ENCODE data around the gene KSR1. TPM values are rescaled to one million over a fixed set of nuclear protein-coding genes. Genes with fewer than 3 reads are reported as not detected.

Gene KSR1
- total and polyA plus RNA-seq, 2 of the 8 experiments (the other 6 are each of a cell fraction or from before 2014, with no cell fraction given), result 14.1 to 34.7 TPM

DNA sequence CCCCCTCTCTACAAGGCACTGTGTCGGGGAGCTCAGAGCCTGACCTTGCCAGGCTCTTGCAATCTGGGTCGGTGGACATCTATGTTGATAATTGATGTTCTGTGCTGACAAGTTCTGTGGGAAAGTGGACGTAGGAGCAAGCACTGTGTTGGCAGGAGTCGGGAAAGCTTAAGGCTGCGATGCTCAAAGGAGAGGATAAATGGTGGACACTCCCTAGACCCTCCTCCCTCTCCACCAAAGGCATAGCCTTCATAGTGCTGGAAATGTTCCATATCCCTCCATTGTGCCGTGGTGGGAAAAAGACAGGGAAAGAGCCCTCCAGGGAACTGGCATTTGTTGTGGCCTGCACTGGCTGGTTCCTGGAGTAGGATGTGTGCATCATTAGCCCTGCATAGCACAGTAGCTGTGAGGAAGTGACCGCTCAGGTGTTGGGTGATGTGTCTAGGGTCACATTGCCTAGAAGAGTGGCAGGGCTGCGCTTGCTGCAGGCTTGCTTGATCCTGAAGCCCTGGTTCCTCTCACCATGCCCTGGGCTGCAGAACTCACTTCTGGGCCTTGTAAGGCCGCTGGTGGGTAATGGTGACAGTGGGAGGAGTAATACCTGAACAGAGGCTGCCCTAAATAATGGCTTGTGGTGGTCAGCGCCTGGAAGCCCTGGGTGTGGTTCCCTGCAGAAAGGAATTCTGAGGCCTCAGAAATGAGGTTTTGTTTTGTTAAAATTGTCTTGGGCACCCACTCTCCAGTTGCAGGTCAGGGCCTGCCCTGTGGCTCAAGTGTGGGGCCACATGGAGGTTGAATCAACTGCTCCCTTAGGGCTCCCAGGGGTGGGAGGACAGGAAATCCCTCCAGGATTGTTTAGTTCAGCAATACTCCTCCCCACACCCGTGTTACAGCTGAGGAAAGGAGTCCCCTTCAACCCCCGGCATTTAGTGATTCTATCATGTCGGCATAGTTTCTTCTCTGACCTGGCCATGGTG lies 62.6 kb downstream of the KSR1 start:
- Histone ChIP-seq H3K18ac (ENCODE audit: extremely low read depth, low read length) (peak overlapping the region; percentile 72), H3K23me2 (ENCODE audit: low read depth, low read length) (no peaks in the 10 kb centered on the region), H3K79me2 (ENCODE audit: control insufficient read depth in 1 of 2, insufficient read depth in 2 of 2, low read length in 2 of 2) (peaks cover 0 to 81% of the 10 kb centered on the region in 2 experiments; a peak in 3 of 4 replicates), H3K27me3 (replicated peaks in 1 of 4; ENCODE audit: control insufficient read depth in 3 of 4, extremely low read depth in 1 of 4, insufficient read depth in 3 of 4, low read length in 3 of 4) (no peaks in the 10 kb centered on the region), H2BK12ac (ENCODE audit: low read depth, low read length) (peak overlapping the region; percentile 76; the same call in 1 of the 2 replicates), H3K56ac (replicated peaks; ENCODE audit: insufficient read length, low read depth, low read length) (no peak overlapping the region), H3K4me3 (ENCODE audit: extremely low read depth in 1 of 4, insufficient read depth in 2 of 4, low read depth in 3 of 4, low read length in 4 of 4) (no peak overlapping the region), H3K14ac (ENCODE audit: insufficient read length) (no peak overlapping the region), H3K4me1 (replicated peaks in 1 of 4; ENCODE audit: control insufficient read depth in 3 of 4, insufficient read depth in 4 of 4, low read length in 3 of 4) (peaks cover 9 to 28% (median 17%) of the 10 kb centered on the region in 4 experiments), H2AFZ (ENCODE audit: low read length) (no peak overlapping the region), H3K23ac (ENCODE audit: insufficient read length) (no peak overlapping the region), H3K79me1 (ENCODE audit: low read depth, low read length) (peaks cover 12% of the 10 kb centered on the region), H3K27ac (ENCODE audit: low read depth, low read length) (no peak overlapping the region), H2BK15ac (ENCODE audit: low read length) (no peak overlapping the region; the same call in 1 of the 2 replicates), H2BK5ac (ENCODE audit: low read depth, low read length) (peak overlapping the region; percentile 76; the same call in 1 of the 2 replicates), H3K9me3 (ENCODE audit: insufficient read depth in 2 of 2, low read depth in 1 of 2, low read length in 1 of 2) (no peaks in the 10 kb centered on the region), H2AK5ac (ENCODE audit: low read depth, low read length) (peak overlapping the region; percentile 89), H4K91ac (replicated peaks; ENCODE audit: insufficient read length, low read length) (peak overlapping the region; percentile 40), H3K4ac (replicated peaks; ENCODE audit: insufficient read length, low read depth, low read length) (peak overlapping the region; percentile 20), H3K4me2 (ENCODE audit: insufficient read depth in 1 of 2, low read depth in 2 of 2, low read length in 2 of 2) (no peak overlapping the region), H4K5ac (ENCODE audit: insufficient read length, low read depth, low read length) (peak overlapping the region; percentile 14), H3K36me3 (ENCODE audit: control insufficient read depth in 2 of 4, insufficient read depth in 4 of 4, low read length in 3 of 4) (no peaks in the 10 kb centered on the region), H2BK20ac (ENCODE audit: low read length) (peak overlapping the region; percentile 80; the same call in 1 of the 2 replicates), H4K8ac (ENCODE audit: extremely low read depth, insufficient read depth, low read length) (no peak overlapping the region), H4K20me1 (replicated peaks in 1 of 2; ENCODE audit: control insufficient read depth in 1 of 2, insufficient read depth in 2 of 2, low read length in 2 of 2) (no peaks in the 10 kb centered on the region), H2BK120ac (replicated peaks; ENCODE audit: low read depth, low read length) (no peak overlapping the region), H3K9ac (replicated peaks in 1 of 4; ENCODE audit: extremely low read depth in 1 of 4, low read depth in 3 of 4, low read length in 3 of 4) (no peak overlapping the region)
- CTCF ChIA-PET (ENCODE audit: partially characterized antibody), result interaction anchor here (0.7 to 5.1 kb wide), 12 partner anchors 8 to 282 kb away, joined by 3 to 20 read pairs (median 3); partner anchors contain the start of gene KSR1
- DNase-seq (ENCODE audit: low read depth in 1 of 2, low spot score in 2 of 2) (no peak), FAIRE-seq (no peak)
- TF ChIP-seq JUND (IDR thresholded peaks at IDR 0.05; ENCODE audit: low read length), result no peak
- no peak for TF ChIP-seq CHD2 (IDR thresholded peaks at IDR 0.05; ENCODE audit: low read length)
- TF ChIP-seq HDAC6 (IDR thresholded peaks at IDR 0.05; ENCODE audit: low read depth, low read length), result no peak
- no peak for TF ChIP-seq POU5F1 (IDR thresholded peaks at IDR 0.05; ENCODE audit: low read depth, low read length)
- TF ChIP-seq KDM5A (IDR thresholded peaks at IDR 0.05; ENCODE audit: low read length), result no peak
- no peak for TF ChIP-seq EZH2 (IDR thresholded peaks at IDR 0.05; ENCODE audit: low read depth, low read length, severe bottlenecking)
- no peak for TF ChIP-seq SP1 (IDR thresholded peaks at IDR 0.05; ENCODE audit: low read depth, low read length)
- TF ChIP-seq TEAD4 (IDR thresholded peaks at IDR 0.05; ENCODE audit: low read depth, low read length), result no peak
- TF ChIP-seq SIN3A (conservative IDR thresholded peaks at IDR 0.05 in 1 of 2, IDR thresholded peaks at IDR 0.05 in 1 of 2; ENCODE audit: low read depth in 1 of 2, low read length in 2 of 2), result no peak
- TF ChIP-seq SRF (IDR thresholded peaks at IDR 0.05; ENCODE audit: low read depth, low read length), result no peak
- TF ChIP-seq MAFK (IDR thresholded peaks at IDR 0.05; ENCODE audit: low read depth, low read length), result no peak
- no peak for TF ChIP-seq YY1 (IDR thresholded peaks at IDR 0.05; ENCODE audit: low read depth, low read length)
- POLR2A ChIA-PET (ENCODE audit: partially characterized antibody), result interaction anchor here (0.8 to 1.2 kb wide), 2 partner anchors 15 to 63 kb away, joined by 3 read pairs; partner anchors contain the start of gene KSR1
- 86% methylated on average over 13 of the region's 13 CpGs; no CpG with 5 or more reads in 1 of the 2 experiments for WGBS, 2 experiments (ENCODE audit: extremely low coverage in 1 of 2, insufficient coverage in 1 of 2, insufficient read length in 1 of 2, insufficient replicate concordance in 2 of 2, low coverage in 1 of 2, low lambda C conversion rate in 2 of 2, missing lambda C conversion rate in 1 of 2)

Measured in H1 (cell line).